Endothelial cell (in vitro differentiated cells): Measurements from ENCODE around the gene NCAPG2. TPM values are rescaled to one million over a fixed set of nuclear protein-coding genes. Genes with fewer than 3 reads are reported as not detected.

Experiments used
- DNase-seq: peaks from one replicate; pipeline ENCODE4 v3.0.0; 2021; ENCODE audit warnings: low spot score
- H3K27ac Mint-ChIP-seq: one replicate; pipeline ENCODE4 v1.8.0; 2021; ENCODE audit warnings: mixed read lengths, inconsistent platforms; ENCODE audit not compliant: unreplicated experiment
- H3K27me3 Mint-ChIP-seq: one replicate; pipeline ENCODE4 v1.8.0; 2021; ENCODE audit warnings: mild to moderate bottlenecking, moderate library complexity, mixed read lengths, inconsistent platforms; ENCODE audit not compliant: unreplicated experiment
- H3K36me3 Mint-ChIP-seq: one replicate; pipeline ENCODE4 v1.8.0; 2021; ENCODE audit warnings: mild to moderate bottlenecking, low read depth, mixed read lengths, inconsistent platforms; ENCODE audit not compliant: unreplicated experiment
- H3K4me1 Mint-ChIP-seq: one replicate; pipeline ENCODE4 v1.8.0; 2021; ENCODE audit warnings: mild to moderate bottlenecking, mixed read lengths, inconsistent platforms; ENCODE audit not compliant: unreplicated experiment
- H3K4me3 Mint-ChIP-seq: one replicate; pipeline ENCODE4 v1.8.0; 2021; ENCODE audit warnings: mild to moderate bottlenecking, mixed read lengths, inconsistent platforms; ENCODE audit not compliant: unreplicated experiment
- H3K9me3 Mint-ChIP-seq: one replicate; pipeline ENCODE4 v1.8.0; 2021; ENCODE audit warnings: mixed read lengths, inconsistent platforms; ENCODE audit not compliant: unreplicated experiment
- CTCF ChIP-seq: fragments of 200-600 bp; sonication (generic); IDR thresholded peaks from one replicate; pipeline ENCODE4 v1.5.0; 2021; ENCODE audit warnings: antibody characterized with exemption; ENCODE audit not compliant: unreplicated experiment
- total RNA-seq: library from RNA; stranded (reverse); fragmentation: NEBNext Ultra II Directional; extraction: Animal tissue kit (Norgen Biotek cat#: 25700); gene quantifications from one replicate; pipeline ENCODE4 v1.2.1, GENCODE V29; 2021; ENCODE audit not compliant: unreplicated experiment

NCAPG2 gene
- total RNA-seq, 1 donor from 2014 or later = 25.6 TPM

GRCh38 chr7:158616050-158616449 lies 88.6 kb downstream of the NCAPG2 start:
- DNase-seq = no peak
- no peak for TF ChIP-seq CTCF
- no peaks in the 10 kb centered on the region for H3K4me1 Mint-ChIP-seq
- H3K27me3 Mint-ChIP-seq = no peaks in the 10 kb centered on the region
- no peak overlapping the region for H3K27ac Mint-ChIP-seq
- no peak overlapping the region for H3K4me3 Mint-ChIP-seq
- H3K9me3 Mint-ChIP-seq = no peaks in the 10 kb centered on the region
- H3K36me3 Mint-ChIP-seq = no peaks in the 10 kb centered on the region

- Mint-ChIP-seq H3K9me3 (no peaks in the 10 kb centered on the region), H3K27ac (no peak overlapping the region)
These were observed 89.9 kb downstream of the NCAPG2 start for GRCh38 chr7:158614700-158615099.

GRCh38 chr7:158613481-158613880 lies 91.1 kb downstream of the NCAPG2 start:
- TF ChIP-seq CTCF = no peak
- Mint-ChIP-seq H3K9me3 (no peaks in the 10 kb centered on the region), H3K27me3 (no peaks in the 10 kb centered on the region), H3K4me3 (no peak overlapping the region), H3K4me1 (no peaks in the 10 kb centered on the region), H3K36me3 (no peaks in the 10 kb centered on the region), H3K27ac (no peak overlapping the region)
- no peak for DNase-seq

More at GRCh38 chr7:158614700-158615099, 89.9 kb downstream of the NCAPG2 start:
- Mint-ChIP-seq H3K36me3 (no peaks in the 10 kb centered on the region), H3K27me3 (no peaks in the 10 kb centered on the region), H3K4me3 (no peak overlapping the region), H3K4me1 (no peaks in the 10 kb centered on the region)
- no peak for DNase-seq
- TF ChIP-seq CTCF = no peak

- Mint-ChIP-seq H3K27ac (no peak overlapping the region), H3K9me3 (no peaks in the 10 kb centered on the region), H3K4me3 (no peak overlapping the region), H3K27me3 (no peaks in the 10 kb centered on the region), H3K36me3 (peaks cover 1% of the 10 kb centered on the region), H3K4me1 (no peaks in the 10 kb centered on the region)
- no peak for DNase-seq
- TF ChIP-seq CTCF = no peak
These were observed 92.1 kb downstream of the NCAPG2 start for GRCh38 chr7:158612546-158612945.

- no peaks in the 10 kb centered on the region for H3K4me1 Mint-ChIP-seq
- H3K4me3 Mint-ChIP-seq = no peak overlapping the region
- H3K27ac Mint-ChIP-seq = no peak overlapping the region
- DNase-seq = no peak
- TF ChIP-seq CTCF = no peak
- no peaks in the 10 kb centered on the region for H3K27me3 Mint-ChIP-seq
- H3K36me3 Mint-ChIP-seq = peaks cover 3% of the 10 kb centered on the region
- no peaks in the 10 kb centered on the region for H3K9me3 Mint-ChIP-seq
These were observed 93.1 kb downstream of the NCAPG2 start for GRCh38 chr7:158611541-158611940.
